Measurements from ENCODE around the gene PCGF5.

GRCh38 chr10:91238191-91238590 lies 17.7 kb downstream of the PCGF5 start:
- TF ChIP-seq TAF1 (IDR thresholded peaks at IDR 0.05; ENCODE audit: borderline replicate concordance, low read depth, low read length) (no peak), POLR2A (IDR thresholded peaks at IDR 0.05; ENCODE audit: low read depth, low read length) (no peak)
